GM23338 (cell line): ENCODE results near the gene ZNF488. TPM values are rescaled to one million over a fixed set of nuclear protein-coding genes. Genes with fewer than 3 reads are reported as not detected.

ENCODE experiments used
- ATAC-seq: fragments of 200-7000 bp; cut with Tn5 transposase; 3 replicates; pipeline ENCODE4 v1.9.1; 2020
- DNase-seq: peaks from one replicate; pipeline ENCODE4 v3.0.0-alpha.2; 2015; ENCODE audit warnings: low spot score
- H2AFZ ChIP-seq: fragments of 200-600 bp; sonication (generic); 2 replicates; pipeline ENCODE4 v1.8.0; 2016; ENCODE audit warnings: antibody characterized with exemption, mild to moderate bottlenecking, moderate library complexity
- H3F3A ChIP-seq: fragments of 200-600 bp; sonication (generic); replicated peaks from 2 replicates; pipeline ENCODE4 v1.8.0; 2017; ENCODE audit warnings: antibody characterized with exemption, mixed run types, low read depth
- H3K27ac ChIP-seq: fragments of 200-600 bp; sonication (generic); 2 replicates; pipeline ENCODE4 v1.6.1; 2016; ENCODE audit warnings: low read depth
- H3K27me3 ChIP-seq: fragments of 200-600 bp; sonication (generic); 2 replicates; pipeline ENCODE4 v1.8.0; 2016; ENCODE audit warnings: mild to moderate bottlenecking, mixed run types, moderate library complexity; ENCODE audit not compliant: insufficient read depth
- H3K36me3 ChIP-seq: fragments of 200-600 bp; sonication (generic); 2 replicates; pipeline ENCODE4 v1.8.0; 2016; ENCODE audit warnings: mild to moderate bottlenecking; ENCODE audit not compliant: insufficient read depth
- H3K4me1 ChIP-seq: fragments of 200-600 bp; sonication (generic); 2 replicates; pipeline ENCODE4 v1.8.0; 2016; ENCODE audit warnings: mild to moderate bottlenecking, moderate library complexity; ENCODE audit not compliant: insufficient read depth
- H3K4me2 ChIP-seq: fragments of 200-600 bp; sonication (generic); 2 replicates; pipeline ENCODE4 v1.7.1; 2017; ENCODE audit warnings: mixed run types
- H3K4me3 ChIP-seq: fragments of 200-600 bp; sonication (generic); 2 replicates; pipeline ENCODE4 v1.6.1; 2016; ENCODE audit warnings: mixed run types
- H3K79me2 ChIP-seq: fragments of 200-600 bp; sonication (generic); replicated peaks from 2 replicates; pipeline ENCODE4 v1.8.0; 2017; ENCODE audit warnings: mild to moderate bottlenecking; ENCODE audit not compliant: insufficient read depth
- H3K9me2 ChIP-seq: fragments of 200-600 bp; sonication (generic); 2 replicates; pipeline ENCODE4 v1.8.0; 2017; ENCODE audit not compliant: insufficient read depth
- H4K20me1 ChIP-seq: fragments of 200-600 bp; sonication (generic); replicated peaks from 2 replicates; pipeline ENCODE4 v1.8.0; 2017; ENCODE audit warnings: mild to moderate bottlenecking; ENCODE audit not compliant: insufficient read depth
- H3K27ac Mint-ChIP-seq: 2 replicates; pipeline ENCODE4 v1.8.0; 2020; ENCODE audit warnings: inconsistent platforms, mild to moderate bottlenecking, moderate library complexity, mixed read lengths
- H3K27me3 Mint-ChIP-seq: 3 replicates; pipeline ENCODE4 v1.8.0; 2022; ENCODE audit warnings: low read depth, mild to moderate bottlenecking, moderate library complexity, mixed read lengths, inconsistent platforms; ENCODE audit not compliant: insufficient read depth, poor library complexity
- H3K36me3 Mint-ChIP-seq: 3 replicates; pipeline ENCODE4 v1.8.0; 2021; ENCODE audit warnings: low read depth, mild to moderate bottlenecking, inconsistent platforms, moderate library complexity, mixed read lengths
- H3K4me1 Mint-ChIP-seq: 3 replicates; pipeline ENCODE4 v1.8.0; 2020; ENCODE audit warnings: mild to moderate bottlenecking, inconsistent platforms, mixed read lengths
- H3K4me3 Mint-ChIP-seq: 3 replicates; pipeline ENCODE4 v1.8.0; 2021; ENCODE audit warnings: moderate library complexity, mild to moderate bottlenecking, inconsistent platforms, mixed read lengths
- H3K9me3 Mint-ChIP-seq: 3 replicates; pipeline ENCODE4 v1.8.0; 2020; ENCODE audit warnings: moderate library complexity, mild to moderate bottlenecking, inconsistent platforms, mixed read lengths
- CREB1 ChIP-seq: fragments of 250-450 bp; sonication (Bioruptor Pico); IDR thresholded peaks from 2 replicates; pipeline ENCODE4 v1.5.0; 2020; ENCODE audit warnings: low read depth, mild to moderate bottlenecking, moderate library complexity
- EZH2phosphoT487 ChIP-seq: fragments of 200-600 bp; sonication (generic); IDR thresholded peaks from one replicate; pipeline ENCODE4 v1.8.1; 2018; ENCODE audit warnings: antibody characterized with exemption; ENCODE audit not compliant: unreplicated experiment
- JUNB ChIP-seq: IDR thresholded peaks from one replicate; pipeline ENCODE4 v1.6.1; 2016; ENCODE audit warnings: antibody characterized with exemption; ENCODE audit not compliant: unreplicated experiment
- POLR2AphosphoS5 ChIP-seq: IDR thresholded peaks from 2 replicates; pipeline ENCODE4 v1.6.1; 2016; ENCODE audit warnings: antibody characterized with exemption, low read depth
- REST ChIP-seq: IDR thresholded peaks from one replicate; pipeline ENCODE4 v1.6.1; 2018; ENCODE audit warnings: antibody characterized with exemption; ENCODE audit not compliant: unreplicated experiment
- ZNF331 ChIP-seq: fragments of 250-450 bp; sonication (Bioruptor Pico); IDR thresholded peaks from 2 replicates; pipeline ENCODE4 v1.5.0; 2020; ENCODE audit warnings: low read depth, mild to moderate bottlenecking, moderate library complexity
- polyA plus RNA-seq: library from polyadenylated mRNA; unstranded; fragments of >200 nt; fragmentation: Nextera tagmentation; extraction: Ambion mirVana; gene quantifications from 2 replicates; pipeline ENCODE4 v1.2.1, GENCODE V29; 2016
- total RNA-seq: library from RNA; depleted of rRNA; stranded (reverse); fragments of >200 nt; shearing (Covaris generic); gene quantifications from 2 replicates; pipeline ENCODE4 v1.2.3, GENCODE V29; 2014
- TF ChIP-seq, protein P1 (sequence below): IDR thresholded peaks from 2 replicates; pipeline ENCODE4 v1.6.1; 2016; ENCODE audit warnings: antibody characterized with exemption
- TF ChIP-seq, protein P2 (sequence below), 2 experiments: fragments of 200-600 bp in 1 of 2; sonication (generic) in 1 of 2; conservative IDR thresholded peaks; 2 replicates each; pipeline versions ENCODE4 v1.5.1 to v1.6.1; 2016 to 2017; ENCODE audit warnings: antibody characterized with exemption in 2 of 2, low read depth in 2 of 2, mild to moderate bottlenecking in 2 of 2, moderate library complexity in 1 of 2

ZNF488 gene
- total and polyA plus RNA-seq, 2 experiments from 2014 or later = 2.5 to 5.2 TPM

GRCh38 chr10:47419421-47419820 lies 35.3 kb upstream of the ZNF488 start:
- H3F3A ChIP-seq = no peaks in the 10 kb centered on the region
- H3K4me1 ChIP-seq = peaks cover 3% of the 10 kb centered on the region; the same call in 1 of the 2 replicates
- no peak overlapping the region for H2AFZ ChIP-seq
- Mint-ChIP-seq H3K9me3 (no peaks in the 10 kb centered on the region), H3K27ac (no peak overlapping the region), H3K4me1 (peaks cover 13% of the 10 kb centered on the region), H3K36me3 (no peaks in the 10 kb centered on the region), H3K27me3 (peaks cover 8% of the 10 kb centered on the region), H3K4me3 (no peak overlapping the region)
- no peaks in the 10 kb centered on the region for H3K79me2 ChIP-seq
- H3K36me3 ChIP-seq = no peaks in the 10 kb centered on the region
- H3K4me3 ChIP-seq = no peak overlapping the region
- H3K27ac ChIP-seq = no peak overlapping the region
- H3K9me2 ChIP-seq = 0 out of 2 replicates have a peak, but pooled peaks cover 2% of the 10 kb centered on the region
- H4K20me1 ChIP-seq = no peaks in the 10 kb centered on the region
- TF ChIP-seq, protein P1, sequence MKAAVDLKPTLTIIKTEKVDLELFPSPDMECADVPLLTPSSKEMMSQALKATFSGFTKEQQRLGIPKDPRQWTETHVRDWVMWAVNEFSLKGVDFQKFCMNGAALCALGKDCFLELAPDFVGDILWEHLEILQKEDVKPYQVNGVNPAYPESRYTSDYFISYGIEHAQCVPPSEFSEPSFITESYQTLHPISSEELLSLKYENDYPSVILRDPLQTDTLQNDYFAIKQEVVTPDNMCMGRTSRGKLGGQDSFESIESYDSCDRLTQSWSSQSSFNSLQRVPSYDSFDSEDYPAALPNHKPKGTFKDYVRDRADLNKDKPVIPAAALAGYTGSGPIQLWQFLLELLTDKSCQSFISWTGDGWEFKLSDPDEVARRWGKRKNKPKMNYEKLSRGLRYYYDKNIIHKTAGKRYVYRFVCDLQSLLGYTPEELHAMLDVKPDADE = no peak
- TF ChIP-seq POLR2AphosphoS5 (no peak), JUNB (no peak), REST (no peak), CREB1 (CRISPR knock-in tag) (no peak)
- TF ChIP-seq, protein P2, sequence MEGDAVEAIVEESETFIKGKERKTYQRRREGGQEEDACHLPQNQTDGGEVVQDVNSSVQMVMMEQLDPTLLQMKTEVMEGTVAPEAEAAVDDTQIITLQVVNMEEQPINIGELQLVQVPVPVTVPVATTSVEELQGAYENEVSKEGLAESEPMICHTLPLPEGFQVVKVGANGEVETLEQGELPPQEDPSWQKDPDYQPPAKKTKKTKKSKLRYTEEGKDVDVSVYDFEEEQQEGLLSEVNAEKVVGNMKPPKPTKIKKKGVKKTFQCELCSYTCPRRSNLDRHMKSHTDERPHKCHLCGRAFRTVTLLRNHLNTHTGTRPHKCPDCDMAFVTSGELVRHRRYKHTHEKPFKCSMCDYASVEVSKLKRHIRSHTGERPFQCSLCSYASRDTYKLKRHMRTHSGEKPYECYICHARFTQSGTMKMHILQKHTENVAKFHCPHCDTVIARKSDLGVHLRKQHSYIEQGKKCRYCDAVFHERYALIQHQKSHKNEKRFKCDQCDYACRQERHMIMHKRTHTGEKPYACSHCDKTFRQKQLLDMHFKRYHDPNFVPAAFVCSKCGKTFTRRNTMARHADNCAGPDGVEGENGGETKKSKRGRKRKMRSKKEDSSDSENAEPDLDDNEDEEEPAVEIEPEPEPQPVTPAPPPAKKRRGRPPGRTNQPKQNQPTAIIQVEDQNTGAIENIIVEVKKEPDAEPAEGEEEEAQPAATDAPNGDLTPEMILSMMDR (conservative IDR thresholded peaks at IDR 0.05; ENCODE audit: low read depth in 2 of 2) = no peak
- DNase-seq (no peak), ATAC-seq (no peak)
- H3K27me3 ChIP-seq = no peaks in the 10 kb centered on the region
- H3K4me2 ChIP-seq = no peak overlapping the region

DNA sequence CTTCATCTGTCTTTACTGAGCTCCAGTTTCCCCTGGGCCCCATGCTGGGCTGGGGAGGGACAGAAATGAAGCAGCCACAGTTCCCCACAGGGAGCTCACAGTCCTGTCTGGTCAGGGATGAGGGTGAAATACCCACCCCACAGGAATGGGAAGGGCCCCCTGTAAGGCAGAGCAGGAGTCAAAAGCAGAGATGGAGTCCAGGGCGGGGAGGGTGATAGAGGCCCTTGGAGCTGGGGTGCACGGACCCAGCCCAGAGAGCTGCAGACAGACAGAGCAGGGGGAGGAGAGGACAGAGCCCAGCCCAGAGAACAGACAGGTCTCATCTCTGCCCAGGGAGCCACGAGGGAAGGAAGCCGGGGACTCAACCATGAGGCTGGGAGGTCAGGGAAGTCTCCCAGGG lies 34.9 kb upstream of the ZNF488 start:
- Histone ChIP-seq H3F3A (no peaks in the 10 kb centered on the region), H3K4me3 (no peak overlapping the region), H4K20me1 (no peaks in the 10 kb centered on the region), H3K27me3 (no peaks in the 10 kb centered on the region), H3K4me1 (no peaks in the 10 kb centered on the region; the same call in 1 of the 2 replicates), H3K27ac (no peak overlapping the region), H3K36me3 (no peaks in the 10 kb centered on the region), H3K79me2 (no peaks in the 10 kb centered on the region), H2AFZ (no peak overlapping the region), H3K9me2 (0 out of 2 replicates have a peak, but pooled peaks cover 2% of the 10 kb centered on the region), H3K4me2 (no peak overlapping the region)
- Mint-ChIP-seq H3K36me3 (no peaks in the 10 kb centered on the region), H3K27ac (no peak overlapping the region; the same call in 1 of the 2 replicates), H3K27me3 (peaks cover 6% of the 10 kb centered on the region), H3K9me3 (no peaks in the 10 kb centered on the region), H3K4me1 (peaks cover 13% of the 10 kb centered on the region), H3K4me3 (no peak overlapping the region)
- no peak for DNase-seq
- ATAC-seq = no peak
- no peak for TF ChIP-seq ZNF331 (CRISPR knock-in tag)
- no peak for TF ChIP-seq JUNB
- TF ChIP-seq, protein P2 (conservative IDR thresholded peaks at IDR 0.05; ENCODE audit: low read depth in 2 of 2) = no peak
- no peak for TF ChIP-seq EZH2phosphoT487
- TF ChIP-seq CREB1 (CRISPR knock-in tag) = no peak
